ENCODE measurements around the gene NAALADL1.

NAALADL1 gene

DNA sequence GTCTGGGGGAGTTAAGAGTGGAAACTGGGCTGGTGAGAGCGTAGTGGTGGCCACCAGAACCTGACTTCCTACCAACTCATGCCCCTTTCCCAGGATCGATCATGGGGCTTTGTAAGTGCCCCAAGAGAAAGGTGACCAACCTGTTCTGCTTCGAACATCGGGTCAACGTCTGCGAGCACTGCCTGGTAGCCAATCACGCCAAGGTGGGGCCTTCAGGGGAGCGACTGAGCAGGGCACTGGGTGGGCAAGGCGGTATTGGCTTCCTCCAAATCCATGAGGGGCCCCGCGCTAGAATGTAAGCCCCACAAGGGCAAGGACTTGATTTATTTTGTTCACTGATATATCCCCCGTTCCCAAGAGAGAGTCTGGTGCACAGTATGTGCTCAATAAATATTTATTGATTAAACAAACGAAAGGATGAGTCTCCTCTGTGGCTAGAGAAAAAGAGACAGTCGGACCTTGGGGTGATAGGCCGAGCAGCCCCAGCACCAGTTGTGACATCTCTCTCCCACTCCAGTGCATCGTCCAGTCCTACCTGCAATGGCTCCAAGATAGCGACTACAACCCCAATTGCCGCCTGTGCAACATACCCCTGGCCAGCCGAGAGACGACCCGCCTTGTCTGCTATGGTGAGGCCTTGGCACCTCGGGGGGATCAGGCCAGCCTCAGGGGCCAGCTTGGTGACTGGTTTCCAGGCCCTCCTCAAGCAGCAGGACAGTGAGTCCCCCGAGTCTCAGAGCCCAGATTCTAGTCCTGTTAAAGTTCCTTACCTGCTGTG is 26.4 kb upstream of the NAALADL1 start:
- TF ChIP-seq ZNF565 (CRISPR knock-in tag; conservative IDR thresholded peaks at IDR 0.05; ENCODE audit: low read depth) (no peak), GLIS3 (CRISPR knock-in tag; IDR thresholded peaks at IDR 0.05) (no peak), TCF4 (CRISPR knock-in tag; IDR thresholded peaks at IDR 0.05; ENCODE audit: borderline replicate concordance) (no peak), ESRRG (CRISPR knock-in tag; IDR thresholded peaks at IDR 0.05) (no peak), OSR1 (CRISPR knock-in tag; IDR thresholded peaks at IDR 0.05) (no peak), ZNF8 (CRISPR knock-in tag; IDR thresholded peaks at IDR 0.05) (no peak), CSDC2 (CRISPR knock-in tag; IDR thresholded peaks at IDR 0.05) (no peak), PPARA (CRISPR knock-in tag; IDR thresholded peaks at IDR 0.05; ENCODE audit: borderline replicate concordance) (no peak), ZFP30 (CRISPR knock-in tag; IDR thresholded peaks at IDR 0.05) (no peak), TOX (CRISPR knock-in tag; IDR thresholded peaks at IDR 0.05; ENCODE audit: borderline replicate concordance) (no peak), ZFP3 (CRISPR knock-in tag; IDR thresholded peaks at IDR 0.05) (no peak), RARB (CRISPR knock-in tag; IDR thresholded peaks at IDR 0.05) (no peak), ZC3H10 (CRISPR knock-in tag; IDR thresholded peaks at IDR 0.05) (no peak), ISL1 (CRISPR knock-in tag; IDR thresholded peaks at IDR 0.05) (no peak), BACH2 (CRISPR knock-in tag; IDR thresholded peaks at IDR 0.05; ENCODE audit: borderline replicate concordance) (no peak)
- TF ChIP-seq, protein P1, sequence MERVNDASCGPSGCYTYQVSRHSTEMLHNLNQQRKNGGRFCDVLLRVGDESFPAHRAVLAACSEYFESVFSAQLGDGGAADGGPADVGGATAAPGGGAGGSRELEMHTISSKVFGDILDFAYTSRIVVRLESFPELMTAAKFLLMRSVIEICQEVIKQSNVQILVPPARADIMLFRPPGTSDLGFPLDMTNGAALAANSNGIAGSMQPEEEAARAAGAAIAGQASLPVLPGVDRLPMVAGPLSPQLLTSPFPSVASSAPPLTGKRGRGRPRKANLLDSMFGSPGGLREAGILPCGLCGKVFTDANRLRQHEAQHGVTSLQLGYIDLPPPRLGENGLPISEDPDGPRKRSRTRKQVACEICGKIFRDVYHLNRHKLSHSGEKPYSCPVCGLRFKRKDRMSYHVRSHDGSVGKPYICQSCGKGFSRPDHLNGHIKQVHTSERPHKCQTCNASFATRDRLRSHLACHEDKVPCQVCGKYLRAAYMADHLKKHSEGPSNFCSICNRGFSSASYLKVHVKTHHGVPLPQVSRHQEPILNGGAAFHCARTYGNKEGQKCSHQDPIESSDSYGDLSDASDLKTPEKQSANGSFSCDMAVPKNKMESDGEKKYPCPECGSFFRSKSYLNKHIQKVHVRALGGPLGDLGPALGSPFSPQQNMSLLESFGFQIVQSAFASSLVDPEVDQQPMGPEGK (CRISPR knock-in tag; IDR thresholded peaks at IDR 0.05; ENCODE audit: borderline replicate concordance) = no peak
- TF ChIP-seq, protein P2, sequence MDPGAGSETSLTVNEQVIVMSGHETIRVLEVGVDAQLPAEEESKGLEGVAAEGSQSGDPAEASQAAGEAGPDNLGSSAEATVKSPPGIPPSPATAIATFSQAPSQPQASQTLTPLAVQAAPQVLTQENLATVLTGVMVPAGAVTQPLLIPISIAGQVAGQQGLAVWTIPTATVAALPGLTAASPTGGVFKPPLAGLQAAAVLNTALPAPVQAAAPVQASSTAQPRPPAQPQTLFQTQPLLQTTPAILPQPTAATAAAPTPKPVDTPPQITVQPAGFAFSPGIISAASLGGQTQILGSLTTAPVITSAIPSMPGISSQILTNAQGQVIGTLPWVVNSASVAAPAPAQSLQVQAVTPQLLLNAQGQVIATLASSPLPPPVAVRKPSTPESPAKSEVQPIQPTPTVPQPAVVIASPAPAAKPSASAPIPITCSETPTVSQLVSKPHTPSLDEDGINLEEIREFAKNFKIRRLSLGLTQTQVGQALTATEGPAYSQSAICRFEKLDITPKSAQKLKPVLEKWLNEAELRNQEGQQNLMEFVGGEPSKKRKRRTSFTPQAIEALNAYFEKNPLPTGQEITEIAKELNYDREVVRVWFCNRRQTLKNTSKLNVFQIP (CRISPR knock-in tag; IDR thresholded peaks at IDR 0.05; ENCODE audit: borderline replicate concordance, low read depth) = no peak
- TF ChIP-seq, protein P3, sequence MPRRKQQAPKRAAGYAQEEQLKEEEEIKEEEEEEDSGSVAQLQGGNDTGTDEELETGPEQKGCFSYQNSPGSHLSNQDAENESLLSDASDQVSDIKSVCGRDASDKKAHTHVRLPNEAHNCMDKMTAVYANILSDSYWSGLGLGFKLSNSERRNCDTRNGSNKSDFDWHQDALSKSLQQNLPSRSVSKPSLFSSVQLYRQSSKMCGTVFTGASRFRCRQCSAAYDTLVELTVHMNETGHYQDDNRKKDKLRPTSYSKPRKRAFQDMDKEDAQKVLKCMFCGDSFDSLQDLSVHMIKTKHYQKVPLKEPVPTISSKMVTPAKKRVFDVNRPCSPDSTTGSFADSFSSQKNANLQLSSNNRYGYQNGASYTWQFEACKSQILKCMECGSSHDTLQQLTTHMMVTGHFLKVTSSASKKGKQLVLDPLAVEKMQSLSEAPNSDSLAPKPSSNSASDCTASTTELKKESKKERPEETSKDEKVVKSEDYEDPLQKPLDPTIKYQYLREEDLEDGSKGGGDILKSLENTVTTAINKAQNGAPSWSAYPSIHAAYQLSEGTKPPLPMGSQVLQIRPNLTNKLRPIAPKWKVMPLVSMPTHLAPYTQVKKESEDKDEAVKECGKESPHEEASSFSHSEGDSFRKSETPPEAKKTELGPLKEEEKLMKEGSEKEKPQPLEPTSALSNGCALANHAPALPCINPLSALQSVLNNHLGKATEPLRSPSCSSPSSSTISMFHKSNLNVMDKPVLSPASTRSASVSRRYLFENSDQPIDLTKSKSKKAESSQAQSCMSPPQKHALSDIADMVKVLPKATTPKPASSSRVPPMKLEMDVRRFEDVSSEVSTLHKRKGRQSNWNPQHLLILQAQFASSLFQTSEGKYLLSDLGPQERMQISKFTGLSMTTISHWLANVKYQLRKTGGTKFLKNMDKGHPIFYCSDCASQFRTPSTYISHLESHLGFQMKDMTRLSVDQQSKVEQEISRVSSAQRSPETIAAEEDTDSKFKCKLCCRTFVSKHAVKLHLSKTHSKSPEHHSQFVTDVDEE (CRISPR knock-in tag; IDR thresholded peaks at IDR 0.05) = no peak
- TF ChIP-seq, protein P4, sequence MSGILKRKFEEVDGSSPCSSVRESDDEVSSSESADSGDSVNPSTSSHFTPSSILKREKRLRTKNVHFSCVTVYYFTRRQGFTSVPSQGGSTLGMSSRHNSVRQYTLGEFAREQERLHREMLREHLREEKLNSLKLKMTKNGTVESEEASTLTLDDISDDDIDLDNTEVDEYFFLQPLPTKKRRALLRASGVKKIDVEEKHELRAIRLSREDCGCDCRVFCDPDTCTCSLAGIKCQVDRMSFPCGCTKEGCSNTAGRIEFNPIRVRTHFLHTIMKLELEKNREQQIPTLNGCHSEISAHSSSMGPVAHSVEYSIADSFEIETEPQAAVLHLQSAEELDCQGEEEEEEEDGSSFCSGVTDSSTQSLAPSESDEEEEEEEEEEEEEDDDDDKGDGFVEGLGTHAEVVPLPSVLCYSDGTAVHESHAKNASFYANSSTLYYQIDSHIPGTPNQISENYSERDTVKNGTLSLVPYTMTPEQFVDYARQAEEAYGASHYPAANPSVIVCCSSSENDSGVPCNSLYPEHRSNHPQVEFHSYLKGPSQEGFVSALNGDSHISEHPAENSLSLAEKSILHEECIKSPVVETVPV (CRISPR knock-in tag; IDR thresholded peaks at IDR 0.05) = no peak
- TF ChIP-seq, protein P5, sequence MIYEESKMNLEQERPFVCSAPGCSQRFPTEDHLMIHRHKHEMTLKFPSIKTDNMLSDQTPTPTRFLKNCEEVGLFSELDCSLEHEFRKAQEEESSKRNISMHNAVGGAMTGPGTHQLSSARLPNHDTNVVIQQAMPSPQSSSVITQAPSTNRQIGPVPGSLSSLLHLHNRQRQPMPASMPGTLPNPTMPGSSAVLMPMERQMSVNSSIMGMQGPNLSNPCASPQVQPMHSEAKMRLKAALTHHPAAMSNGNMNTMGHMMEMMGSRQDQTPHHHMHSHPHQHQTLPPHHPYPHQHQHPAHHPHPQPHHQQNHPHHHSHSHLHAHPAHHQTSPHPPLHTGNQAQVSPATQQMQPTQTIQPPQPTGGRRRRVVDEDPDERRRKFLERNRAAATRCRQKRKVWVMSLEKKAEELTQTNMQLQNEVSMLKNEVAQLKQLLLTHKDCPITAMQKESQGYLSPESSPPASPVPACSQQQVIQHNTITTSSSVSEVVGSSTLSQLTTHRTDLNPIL (CRISPR knock-in tag; IDR thresholded peaks at IDR 0.05; ENCODE audit: low read depth) = no peak
- ATAC-seq = peak; percentile 29

DNA sequence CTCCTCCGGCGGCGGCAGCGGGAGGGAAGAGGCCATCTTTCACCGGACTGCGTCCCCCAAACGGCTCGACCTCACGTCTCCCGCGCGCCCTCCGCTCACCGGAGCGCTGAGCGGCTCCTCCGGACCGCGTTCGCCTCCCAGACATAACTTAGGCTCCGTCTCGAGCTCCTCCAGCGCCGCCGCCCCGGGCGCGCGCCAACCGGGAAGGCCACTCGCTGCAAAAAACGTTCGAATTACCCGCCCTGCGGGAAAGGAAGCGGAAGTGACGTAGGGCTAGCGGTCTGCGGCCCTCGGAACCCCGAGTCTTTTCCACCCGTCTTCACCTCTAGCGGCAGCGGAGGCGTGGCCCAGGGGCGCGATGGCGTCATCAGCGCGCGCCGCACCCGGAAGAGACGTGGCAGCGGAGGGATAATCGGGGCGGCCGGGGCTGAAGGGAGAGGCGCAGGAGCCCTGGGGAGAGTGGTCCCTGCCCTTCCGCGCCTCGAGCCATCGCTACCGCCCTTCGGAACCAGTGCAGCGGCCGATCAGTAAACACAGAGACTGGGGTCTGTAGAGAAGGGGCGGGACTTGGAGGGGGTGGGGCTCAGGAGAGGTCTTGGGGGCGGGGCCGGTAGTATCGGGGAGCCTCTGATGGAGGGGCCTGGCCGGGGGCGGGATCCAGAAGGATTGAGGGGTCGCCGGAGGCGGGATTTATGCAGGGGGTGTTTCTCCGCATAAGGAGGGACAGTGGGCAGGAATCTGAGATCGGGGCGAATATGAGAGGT is 25.7 kb upstream of the NAALADL1 start, which contains the start of the genes CDCA5 and ZFPL1:
Gene CDCA5, minus strand, starts transcription at position 207 of the 764 bp plus-strand sequence. Its CDS starts 62 bp downstream, at position 145.
Gene ZFPL1, plus strand, starts transcription at position 389 of the 764 bp plus-strand sequence. CDS start 477 bp downstream, outside the sequence.
- TF ChIP-seq ZNF8 (CRISPR knock-in tag; IDR thresholded peaks at IDR 0.05) = no peak
- TF ChIP-seq, protein P3 (CRISPR knock-in tag; IDR thresholded peaks at IDR 0.05) = no peak
- no peak for TF ChIP-seq CSDC2 (CRISPR knock-in tag; IDR thresholded peaks at IDR 0.05)
- TF ChIP-seq ESRRG (CRISPR knock-in tag; IDR thresholded peaks at IDR 0.05) = no peak
- no peak for TF ChIP-seq TOX (CRISPR knock-in tag; IDR thresholded peaks at IDR 0.05; ENCODE audit: borderline replicate concordance)
- TF ChIP-seq ARNTL (CRISPR knock-in tag; IDR thresholded peaks at IDR 0.05; ENCODE audit: borderline replicate concordance, low read depth) = no peak
- TF ChIP-seq OSR1 (CRISPR knock-in tag; IDR thresholded peaks at IDR 0.05) = no peak
- TF ChIP-seq, protein P1 (CRISPR knock-in tag; IDR thresholded peaks at IDR 0.05; ENCODE audit: borderline replicate concordance) = no peak
- ATAC-seq = peak; percentile 88
